Fibroblast of the aortic adventitia (primary cell): Measurements from ENCODE around the gene HES6. TPM values are rescaled to one million over a fixed set of nuclear protein-coding genes. Genes with fewer than 3 reads are reported as not detected.

Source experiments
- DNase-seq: peaks from one replicate; pipeline ENCODE4 v3.0.0-alpha.2; 2010; ENCODE audit warnings: low read depth
- H3K4me3 ChIP-seq: 2 replicates; pipeline ENCODE4 v1.5.1; 2011; ENCODE audit warnings: low read depth, mild to moderate bottlenecking, control low read depth, low read length, moderate library complexity
- CTCF ChIP-seq: IDR thresholded peaks from 2 replicates; pipeline ENCODE4 v1.5.1; 2011; ENCODE audit warnings: mild to moderate bottlenecking, low read length, control low read depth, inconsistent platforms; ENCODE audit not compliant: insufficient read depth
- total RNA-seq: library from RNA; depleted of rRNA; stranded (reverse); fragments of >200 nt; gene quantifications from 2 replicates; pipeline ENCODE4 v1.2.3, GENCODE V29; 2012; ENCODE audit warnings: low replicate concordance

The HES6 gene
- total RNA-seq, 1 donor, result 1.6 TPM

GRCh38 chr2:238216651-238217184 lies 23.1 kb downstream of the HES6 start:
- DNase-seq, result no peak
- TF ChIP-seq CTCF, result no peak

GRCh38 chr2:238207006-238207405 lies 32.8 kb downstream of the HES6 start:
- no peak for TF ChIP-seq CTCF
- DNase-seq, result no peak
- H3K4me3 ChIP-seq, result no peak overlapping the region

More at GRCh38 chr2:238216651-238217184, 23.1 kb downstream of the HES6 start:
- no peak overlapping the region for H3K4me3 ChIP-seq

- no peak for TF ChIP-seq CTCF
Measured at GRCh38 chr2:238203973-238204683, 35.7 kb downstream of the HES6 start.

GRCh38 chr2:238203094-238203972 lies 36.5 kb downstream of the HES6 start, which contains the start of gene ILKAP:
Gene ILKAP (minus strand): TSS chr2:238203695. CDS start chr2:238203553, 142 bp downstream.
- no peak for TF ChIP-seq CTCF
- H3K4me3 ChIP-seq, result peak within 1 kb of the TSS; percentile 85
- DNase-seq, result peak; percentile 68

More at GRCh38 chr2:238203973-238204683, 35.7 kb downstream of the HES6 start:
- no peak for DNase-seq
- peak overlapping the region; percentile 62 for H3K4me3 ChIP-seq

- no peak for TF ChIP-seq CTCF
- peak overlapping the region; percentile 85 for H3K4me3 ChIP-seq
- DNase-seq, result peak; percentile 39
Measured at GRCh38 chr2:238202326-238203093, 37.3 kb downstream of the HES6 start.

- no peak for DNase-seq
- no peak overlapping the region for H3K4me3 ChIP-seq
- no peak for TF ChIP-seq CTCF
Measured at GRCh38 chr2:238190445-238190844, 49.4 kb downstream of the HES6 start.
